Activated CD8-positive, alpha-beta T cell treated with anti-CD3 and anti-CD28 coated beads for 36 hours (primary cell): ENCODE measurements around the gene PARVA. TPM values are rescaled to one million over a fixed set of nuclear protein-coding genes. Genes with fewer than 3 reads are reported as not detected.

Experiments used
- ATAC-seq: fragments of 200-7000 bp; cut with Tn5 transposase; one replicate; pipeline ENCODE4 v1.10.0; 2021; ENCODE audit warnings: mild to moderate bottlenecking, moderate library complexity
- CTCF ChIA-PET: fragments of 350-600 bp; sonication (Branson Sonifier 250); formaldehyde crosslinking; loops from one replicate; lab custom pipeline; 2021; ENCODE audit warnings: antibody characterized with exemption; lab: Charles Lee
- POLR2A ChIA-PET: fragments of 350-600 bp; sonication (Branson Sonifier 250); formaldehyde crosslinking; loops from one replicate; lab custom pipeline; 2021; ENCODE audit warnings: antibody characterized with exemption; lab: Charles Lee
- DNase-seq: peaks from one replicate; pipeline ENCODE4 v3.0.0-alpha.2; 2020
- H3K27ac Mint-ChIP-seq: one replicate; pipeline ENCODE4 v1.8.0; 2021; ENCODE audit warnings: mild to moderate bottlenecking, mixed read lengths
- H3K27me3 Mint-ChIP-seq: one replicate; pipeline ENCODE4 v1.8.0; 2021; ENCODE audit warnings: mixed read lengths
- H3K36me3 Mint-ChIP-seq: one replicate; pipeline ENCODE4 v1.8.0; 2021; ENCODE audit warnings: low read depth, mixed read lengths
- H3K4me1 Mint-ChIP-seq: one replicate; pipeline ENCODE4 v1.8.0; 2021; ENCODE audit warnings: low read depth, mixed read lengths
- H3K4me3 Mint-ChIP-seq: one replicate; pipeline ENCODE4 v1.8.0; 2021; ENCODE audit warnings: mild to moderate bottlenecking, moderate library complexity, mixed read lengths
- H3K9me3 Mint-ChIP-seq: one replicate; pipeline ENCODE4 v1.8.0; 2021; ENCODE audit warnings: mixed read lengths
- CTCF ChIP-seq: fragments of 200-600 bp; IDR thresholded peaks from one replicate; pipeline ENCODE4 v1.8.0; 2022; ENCODE audit warnings: antibody characterized with exemption, mild to moderate bottlenecking
- intact Hi-C: fragments of 100-400 bp; cut with micrococcal nuclease; formaldehyde crosslinking; loops from one replicate; pipeline ENCODE4 v1.10.0; 2022
- total RNA-seq, 2 experiments: library from RNA; stranded (reverse); gene quantifications; one replicate each; pipeline ENCODE4 v1.2.3, GENCODE V29; 2021

The PARVA gene
- total RNA-seq, 2 experiments from 2014 or later: not detected

- no peak for TF ChIP-seq CTCF
- H3K36me3 Mint-ChIP-seq: no peaks in the 10 kb centered on the region
- H3K4me3 Mint-ChIP-seq: no peak overlapping the region
- no peaks in the 10 kb centered on the region for H3K4me1 Mint-ChIP-seq
- ChIA-PET POLR2A (no interaction called here), CTCF (no interaction called here)
- intact Hi-C loops: no loop called here
- no peak for DNase-seq
- no peaks in the 10 kb centered on the region for H3K9me3 Mint-ChIP-seq
- H3K27me3 Mint-ChIP-seq: no peaks in the 10 kb centered on the region
- no peak for ATAC-seq
- no peak overlapping the region for H3K27ac Mint-ChIP-seq
Measured at GRCh38 chr11:12512826-12513395, 135.5 kb downstream of the PARVA start.

GRCh38 chr11:12516387-12517105 lies 139.2 kb downstream of the PARVA start:
- ATAC-seq: no peak
- Mint-ChIP-seq H3K36me3 (no peaks in the 10 kb centered on the region), H3K27ac (no peak overlapping the region), H3K4me1 (no peaks in the 10 kb centered on the region), H3K9me3 (no peaks in the 10 kb centered on the region), H3K27me3 (no peaks in the 10 kb centered on the region), H3K4me3 (no peak overlapping the region)
- POLR2A ChIA-PET: no interaction called here
- no peak for TF ChIP-seq CTCF
- intact Hi-C loops: no loop called here
- CTCF ChIA-PET: interaction anchor here (1.1 kb wide), 1 partner anchor 186 kb away, joined by 4 read pairs; no protein-coding TSS in a partner anchor
- no peak for DNase-seq

GRCh38 chr11:12517306-12517705 lies 139.9 kb downstream of the PARVA start:
- Mint-ChIP-seq H3K36me3 (no peaks in the 10 kb centered on the region), H3K4me1 (no peaks in the 10 kb centered on the region), H3K27ac (no peak overlapping the region), H3K9me3 (no peaks in the 10 kb centered on the region), H3K27me3 (no peaks in the 10 kb centered on the region), H3K4me3 (no peak overlapping the region)
- ATAC-seq: no peak
- intact Hi-C loops: no loop called here
- TF ChIP-seq CTCF: no peak
- CTCF ChIA-PET: no interaction called here
- DNase-seq: no peak
- POLR2A ChIA-PET: no interaction called here

- ATAC-seq (no peak), DNase-seq (no peak)
- no peak overlapping the region for H3K27ac Mint-ChIP-seq
- H3K9me3 Mint-ChIP-seq: no peaks in the 10 kb centered on the region
- ChIA-PET POLR2A (no interaction called here), CTCF (no interaction called here)
- H3K4me3 Mint-ChIP-seq: no peak overlapping the region
- TF ChIP-seq CTCF: no peak
- no peaks in the 10 kb centered on the region for H3K4me1 Mint-ChIP-seq
- H3K27me3 Mint-ChIP-seq: no peaks in the 10 kb centered on the region
- intact Hi-C loops: no loop called here
- no peaks in the 10 kb centered on the region for H3K36me3 Mint-ChIP-seq
Measured at GRCh38 chr11:12517741-12518140, 140.4 kb downstream of the PARVA start.

GRCh38 chr11:12518606-12519385 lies 141.4 kb downstream of the PARVA start:
- H3K27me3 Mint-ChIP-seq: no peaks in the 10 kb centered on the region
- DNase-seq (no peak), ATAC-seq (no peak)
- intact Hi-C loops: no loop called here
- no peaks in the 10 kb centered on the region for H3K36me3 Mint-ChIP-seq
- CTCF ChIA-PET: no interaction called here
- H3K4me1 Mint-ChIP-seq: no peaks in the 10 kb centered on the region
- no peak overlapping the region for H3K4me3 Mint-ChIP-seq
- POLR2A ChIA-PET: no interaction called here
- no peaks in the 10 kb centered on the region for H3K9me3 Mint-ChIP-seq
- TF ChIP-seq CTCF: no peak
- H3K27ac Mint-ChIP-seq: no peak overlapping the region
